ENCODE measurements around the gene HBG1. TPM values are rescaled to one million over a fixed set of nuclear protein-coding genes. Genes with fewer than 3 reads are reported as not detected.

HBG1 gene
- total RNA-seq, 3 donors from 2014 or later (not counting 1 experiment from before 2014, with no cell fraction given), result not detected

DNA sequence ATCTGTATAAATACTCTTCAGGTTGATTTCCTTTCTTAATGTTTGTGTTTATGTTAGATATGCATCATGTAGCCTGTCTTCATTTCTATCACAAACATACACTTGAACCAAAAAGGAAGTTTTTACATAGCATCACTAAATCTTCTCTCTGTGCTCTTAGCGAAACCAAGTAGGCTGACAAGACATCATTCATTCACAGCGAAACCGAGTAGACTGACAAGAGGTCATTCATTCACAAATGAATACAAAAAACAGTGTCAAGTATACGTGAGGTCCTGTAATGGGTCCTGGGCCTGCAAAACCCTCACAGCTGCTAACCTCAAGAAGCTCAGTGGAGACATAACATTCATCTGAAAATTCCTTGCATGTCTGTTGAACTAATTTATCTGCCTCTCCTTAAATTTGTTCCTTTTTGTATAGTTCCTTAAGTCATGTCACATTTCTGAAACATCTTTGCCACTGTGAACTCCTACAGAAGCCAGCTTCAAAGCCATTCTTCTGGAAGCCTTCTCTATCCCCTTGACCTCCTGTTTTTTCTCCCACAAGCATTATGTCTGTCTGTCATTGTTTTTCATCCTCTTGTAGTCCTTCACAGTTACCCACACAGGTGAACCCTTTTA is 29.9 kb upstream of the HBG1 start:
- ATAC-seq (no peak), DNase-seq (no peak)
- Mint-ChIP-seq H3K4me3 (no peak overlapping the region), H3K9me3 (peaks cover 0 to 2% of the 10 kb centered on the region in 2 donors), H3K27ac (no peak overlapping the region), H3K36me3 (no peaks in the 10 kb centered on the region), H3K27me3 (ENCODE audit: low read depth in 2 of 2) (no peaks in the 10 kb centered on the region), H3K4me1 (no peaks in the 10 kb centered on the region)
- no peak overlapping the region for H3K27ac ChIP-seq (ENCODE audit: low read length)
- no peaks in the 10 kb centered on the region for H3K9me3 ChIP-seq (ENCODE audit: control insufficient read depth, insufficient read depth, low read length)
- intact Hi-C loops (cut with micrococcal nuclease), result no loop called here
- no peaks in the 10 kb centered on the region for H3K27me3 ChIP-seq (ENCODE audit: control insufficient read depth, insufficient read depth, low read length)
- no peaks in the 10 kb centered on the region for H3K4me1 ChIP-seq (ENCODE audit: control insufficient read depth, insufficient read depth, low read length)
- H3K4me3 ChIP-seq (ENCODE audit: low read length), result no peak overlapping the region
- TF ChIP-seq, protein P1, sequence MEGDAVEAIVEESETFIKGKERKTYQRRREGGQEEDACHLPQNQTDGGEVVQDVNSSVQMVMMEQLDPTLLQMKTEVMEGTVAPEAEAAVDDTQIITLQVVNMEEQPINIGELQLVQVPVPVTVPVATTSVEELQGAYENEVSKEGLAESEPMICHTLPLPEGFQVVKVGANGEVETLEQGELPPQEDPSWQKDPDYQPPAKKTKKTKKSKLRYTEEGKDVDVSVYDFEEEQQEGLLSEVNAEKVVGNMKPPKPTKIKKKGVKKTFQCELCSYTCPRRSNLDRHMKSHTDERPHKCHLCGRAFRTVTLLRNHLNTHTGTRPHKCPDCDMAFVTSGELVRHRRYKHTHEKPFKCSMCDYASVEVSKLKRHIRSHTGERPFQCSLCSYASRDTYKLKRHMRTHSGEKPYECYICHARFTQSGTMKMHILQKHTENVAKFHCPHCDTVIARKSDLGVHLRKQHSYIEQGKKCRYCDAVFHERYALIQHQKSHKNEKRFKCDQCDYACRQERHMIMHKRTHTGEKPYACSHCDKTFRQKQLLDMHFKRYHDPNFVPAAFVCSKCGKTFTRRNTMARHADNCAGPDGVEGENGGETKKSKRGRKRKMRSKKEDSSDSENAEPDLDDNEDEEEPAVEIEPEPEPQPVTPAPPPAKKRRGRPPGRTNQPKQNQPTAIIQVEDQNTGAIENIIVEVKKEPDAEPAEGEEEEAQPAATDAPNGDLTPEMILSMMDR (IDR thresholded peaks at IDR 0.05), result no peak
- WGBS (ENCODE audit: insufficient coverage), result 87% methylated on average over 4 of the region's 4 CpGs
- no peaks in the 10 kb centered on the region for H3K36me3 ChIP-seq (ENCODE audit: control insufficient read depth, insufficient read depth, low read length)

DNA sequence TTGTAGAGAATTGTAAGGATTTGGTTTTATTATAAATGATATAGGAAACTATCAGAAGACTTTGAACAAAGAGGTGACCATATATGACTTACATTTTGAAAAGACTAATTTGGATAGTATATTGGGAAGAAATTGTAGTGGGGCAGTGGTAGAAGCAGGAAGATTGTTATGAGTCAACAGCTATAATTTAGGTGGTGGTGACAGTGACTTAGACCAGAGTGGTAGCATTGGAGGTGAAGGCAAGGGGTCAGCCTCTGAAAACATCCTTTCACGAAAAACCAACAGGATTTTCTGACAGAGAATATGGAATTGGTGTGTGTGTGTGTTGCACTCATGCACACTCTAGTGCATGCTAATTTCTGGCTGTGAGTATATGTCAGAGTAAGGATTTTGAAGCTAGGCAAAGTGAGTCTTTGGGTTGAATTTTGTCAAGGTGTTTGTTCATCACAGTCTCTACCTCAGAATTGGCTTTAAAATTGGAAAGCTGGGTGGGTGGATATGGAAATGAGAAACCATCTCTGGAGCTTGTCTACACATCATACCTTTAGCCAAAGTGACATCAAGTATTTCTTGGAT is 28.2 kb upstream of the HBG1 start:
- Mint-ChIP-seq H3K27ac (no peak overlapping the region), H3K4me1 (no peaks in the 10 kb centered on the region), H3K36me3 (no peaks in the 10 kb centered on the region), H3K9me3 (peaks cover 0 to 2% of the 10 kb centered on the region in 2 donors), H3K27me3 (ENCODE audit: low read depth in 2 of 2) (no peaks in the 10 kb centered on the region), H3K4me3 (no peak overlapping the region)
- Histone ChIP-seq H3K4me3 (ENCODE audit: low read length) (no peak overlapping the region), H3K27ac (ENCODE audit: low read length) (no peak overlapping the region), H3K36me3 (ENCODE audit: control insufficient read depth, insufficient read depth, low read length) (no peaks in the 10 kb centered on the region), H3K4me1 (ENCODE audit: control insufficient read depth, insufficient read depth, low read length) (no peaks in the 10 kb centered on the region), H3K27me3 (ENCODE audit: control insufficient read depth, insufficient read depth, low read length) (no peaks in the 10 kb centered on the region), H3K9me3 (ENCODE audit: control insufficient read depth, insufficient read depth, low read length) (no peaks in the 10 kb centered on the region)
- 96% methylated on average over 1 of the region's 1 CpG for whole genome bisulfite sequencing (ENCODE audit: insufficient coverage)
- TF ChIP-seq, protein P1 (IDR thresholded peaks at IDR 0.05), result no peak
- ATAC-seq (no peak), DNase-seq (no peak)
- intact Hi-C loops (cut with micrococcal nuclease), result no loop called here

DNA sequence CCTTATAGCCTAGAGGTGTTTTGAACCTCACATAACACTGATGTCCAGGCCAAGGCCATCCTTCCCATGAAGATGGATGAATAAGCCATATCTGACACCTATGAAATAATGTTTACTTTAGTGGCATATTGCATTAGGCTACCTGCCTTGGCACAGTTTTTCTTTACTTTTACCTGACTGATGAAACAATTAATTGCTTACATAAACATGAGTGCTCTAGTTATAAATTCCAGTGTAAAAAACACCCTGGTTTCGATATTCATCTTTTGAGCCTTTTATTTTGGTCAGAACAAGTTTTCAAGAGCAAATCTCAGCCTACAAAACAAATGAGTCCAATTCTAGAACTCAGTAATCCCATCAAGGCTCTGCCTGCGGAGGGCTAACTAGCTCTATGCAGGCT is 27.0 kb upstream of the HBG1 start:
- Mint-ChIP-seq H3K27ac (no peak overlapping the region), H3K4me3 (no peak overlapping the region), H3K4me1 (no peaks in the 10 kb centered on the region), H3K36me3 (no peaks in the 10 kb centered on the region), H3K9me3 (no peaks in the 10 kb centered on the region), H3K27me3 (ENCODE audit: low read depth in 2 of 2) (no peaks in the 10 kb centered on the region)
- TF ChIP-seq, protein P1 (IDR thresholded peaks at IDR 0.05), result no peak
- Histone ChIP-seq H3K27ac (ENCODE audit: low read length) (no peak overlapping the region), H3K36me3 (ENCODE audit: control insufficient read depth, insufficient read depth, low read length) (no peaks in the 10 kb centered on the region), H3K4me3 (ENCODE audit: low read length) (no peak overlapping the region), H3K4me1 (ENCODE audit: control insufficient read depth, insufficient read depth, low read length) (no peaks in the 10 kb centered on the region), H3K9me3 (ENCODE audit: control insufficient read depth, insufficient read depth, low read length) (no peaks in the 10 kb centered on the region), H3K27me3 (ENCODE audit: control insufficient read depth, insufficient read depth, low read length) (no peaks in the 10 kb centered on the region)
- 82% methylated on average over 2 of the region's 2 CpGs for WGBS (ENCODE audit: insufficient coverage)
- ATAC-seq, result no peak
- intact Hi-C loops (cut with micrococcal nuclease), result no loop called here
- DNase-seq, result no peak
